H1 (cell line): ENCODE results near the gene GASK1B. TPM values are rescaled to one million over a fixed set of nuclear protein-coding genes. Genes with fewer than 3 reads are reported as not detected.

Experiments used
- ASH2L ChIP-seq: fragments of 200-600, 300-600 bp; sonication (generic); IDR thresholded peaks from one replicate; pipeline ENCODE4 v1.7.1; 2017; ENCODE audit warnings: low read length
- CBX5 ChIP-seq: fragments of 300-800, 300-1000 bp; sonication (generic); IDR thresholded peaks from 2 replicates; pipeline ENCODE4 v1.7.1; 2016; ENCODE audit warnings: antibody characterized with exemption, low read length, low read depth
- CTCF ChIP-seq, 3 experiments: IDR thresholded peaks; 1 replicate in 2 of 3; 2 replicates in 1 of 3; pipeline versions ENCODE4 v1.5.1 to v1.6.1; 2011; ENCODE audit warnings: low read length in 3 of 3, mild to moderate bottlenecking in 3 of 3, inconsistent platforms in 2 of 3, low read depth in 1 of 3, moderate library complexity in 1 of 3; ENCODE audit not compliant: insufficient read depth in 1 of 3; ENCODE audit errors: control extremely low read depth in 1 of 3
- EZH2 ChIP-seq: fragments of 200-600 bp; sonication (generic); IDR thresholded peaks from 2 replicates; pipeline ENCODE4 v1.7.1; 2012; ENCODE audit warnings: low read depth, mild to moderate bottlenecking, moderate library complexity, low read length, inconsistent platforms; ENCODE audit not compliant: severe bottlenecking
- JUND ChIP-seq: IDR thresholded peaks from 2 replicates; pipeline ENCODE4 v1.6.1; 2011; ENCODE audit warnings: mild to moderate bottlenecking, improper control_type of control experiment, low read length
- KDM4A ChIP-seq: IDR thresholded peaks from one replicate; pipeline ENCODE4 v1.7.1; 2012; ENCODE audit warnings: low read depth, mild to moderate bottlenecking, moderate library complexity, low read length, inconsistent platforms; ENCODE audit not compliant: severe bottlenecking
- RAD21 ChIP-seq, 2 experiments: IDR thresholded peaks in 1 of 2; conservative IDR thresholded peaks in 1 of 2; 2 replicates each; pipeline ENCODE4 v1.6.1; 2011; ENCODE audit warnings: low read depth in 2 of 2, low read length in 2 of 2, improper control_type of control experiment in 1 of 2, inconsistent platforms in 1 of 2, mild to moderate bottlenecking in 1 of 2, moderate library complexity in 1 of 2
- RBBP5 ChIP-seq: IDR thresholded peaks from 2 replicates; pipeline ENCODE4 v1.7.1; 2012; ENCODE audit warnings: low read depth, mild to moderate bottlenecking, inconsistent platforms, low read length, moderate library complexity, borderline replicate concordance
- TAF7 ChIP-seq: optimal IDR thresholded peaks from 2 replicates; pipeline ENCODE3; 2011; ENCODE audit warnings: low read depth, mild to moderate bottlenecking, inconsistent platforms, low read length, moderate library complexity, borderline replicate concordance
- TBP ChIP-seq: IDR thresholded peaks from 2 replicates; pipeline ENCODE4 v1.6.1; 2011; ENCODE audit warnings: low read depth, low read length, improper control_type of control experiment
- TEAD4 ChIP-seq: IDR thresholded peaks from 2 replicates; pipeline ENCODE4 v1.6.1; 2012; ENCODE audit warnings: low read depth, low read length, inconsistent platforms, mixed read lengths
- polyA plus RNA-seq, 7 experiments: library from polyadenylated mRNA; depleted of rRNA in 3 of 7; stranded (reverse) in 5 of 7; unstranded in 2 of 7; fragments of >200 nt in 5 of 7; fragments of 200-250 nt in 2 of 7; gene quantifications; 1 replicate in 5 of 7; 2 replicates in 1 of 7; 4 replicates in 1 of 7; pipeline versions ENCODE4 v1.2.1 to v1.2.3, GENCODE V29; 2011 to 2013; ENCODE audit warnings: missing spikeins in 2 of 7, mixed read lengths in 2 of 7
- total RNA-seq: library from RNA; stranded (reverse); fragmentation: NEBNext Ultra II Directional; extraction: Animal tissue kit (Norgen Biotek cat#: 25700); gene quantifications from 2 replicates; pipeline ENCODE4 v1.2.1, GENCODE V29; 2021

The GASK1B gene
- total and polyA plus RNA-seq, 2 of the 8 experiments (the other 6 are each of a cell fraction or from before 2014, with no cell fraction given), result not detected

- TF ChIP-seq CTCF (IDR thresholded peaks at IDR 0.05; ENCODE audit: control extremely low read depth in 1 of 3, insufficient read depth in 1 of 3, low read depth in 1 of 3, low read length in 3 of 3) (peak in 1 of 3 experiments; percentile 9; a peak in 1 of 4 replicates), TAF7 (peak; percentile 36), RBBP5 (0 out of 2 replicates have a peak, but pooled peaks have one; percentile 62), EZH2 (peak; percentile 30), JUND (peak; percentile 72), CBX5 (no peak), KDM4A (peak; percentile 59), TBP (peak; percentile 46; the same call in 1 of the 2 replicates), ASH2L (peak; percentile 83), RAD21 (IDR thresholded peaks at IDR 0.05 in 1 of 2, conservative IDR thresholded peaks at IDR 0.05 in 1 of 2; ENCODE audit: low read depth in 2 of 2, low read length in 2 of 2) (peak in 1 of 2 experiments; percentile 28; a peak in 2 of 4 replicates), TEAD4 (peak; percentile 30; the same call in 1 of the 2 replicates)
Measured at GRCh38 chr4:158209825-158210807, 37.3 kb upstream of the GASK1B start, which contains the start of gene TMEM144 (continued).
